Lower leg skin (tissue), 4 donors: ENCODE results near the gene SLC37A1. TPM values are rescaled to one million over a fixed set of nuclear protein-coding genes. Genes with fewer than 3 reads are reported as not detected.

Source experiments
- DNase-seq, 2 donors: peaks; one replicate each; pipeline ENCODE4 v3.0.0-alpha.2; 2019; ENCODE audit warnings: low spot score in 2 of 2
- H3K4me3 ChIP-seq: fragments of 200-600 bp; sonication (generic); 2 replicates; pipeline ENCODE4 v1.5.1; 2017; ENCODE audit warnings: mild to moderate bottlenecking, low read depth; ENCODE audit not compliant: poor library complexity, severe bottlenecking
- CTCF ChIP-seq, 3 donors: fragments of 450-650 bp; IDR thresholded peaks; one replicate each; pipeline ENCODE4 v1.5.1; 2016; ENCODE audit warnings: antibody characterized with exemption in 3 of 3, mild to moderate bottlenecking in 3 of 3, moderate library complexity in 2 of 3
- POLR2A ChIP-seq, 2 donors: fragments of 450-650 bp; IDR thresholded peaks; one replicate each; pipeline ENCODE4 v1.6.1; 2016 to 2017; ENCODE audit warnings: antibody characterized with exemption in 2 of 2, mild to moderate bottlenecking in 1 of 2, moderate library complexity in 1 of 2
- WGBS, 2 donors: methylation state at CpG; one replicate each; pipeline ENCODE4 v1.1.5; 2018; 5-methylcytosine and 5-hydroxymethylcytosine counted together
- intact Hi-C: fragments of 100-400 bp; cut with DNase I; formaldehyde crosslinking; loops from one replicate; pipeline ENCODE4 v1.15.0; 2023; ENCODE audit warnings: low total_unique reads
- total RNA-seq, 4 donors: library from RNA; depleted of rRNA; stranded (reverse); fragments of >200 nt; gene quantifications; one replicate each; pipeline ENCODE4 v1.1.0, GENCODE V29; 2016

SLC37A1 gene
- total RNA-seq, 4 donors from 2014 or later: 7.4 to 19.2 (median 16.9) TPM

GRCh38 chr21:42558368-42558767 is 44.7 kb downstream of the SLC37A1 start:
- intact Hi-C loops: no loop called here
- DNase-seq: no peak
- H3K4me3 ChIP-seq: no peak overlapping the region
- TF ChIP-seq CTCF (IDR thresholded peaks at IDR 0.05): no peak
- TF ChIP-seq POLR2A (IDR thresholded peaks at IDR 0.05): no peak
- WGBS, 2 donors: 95% methylated on average over 6 of the region's 6 CpGs

GRCh38 chr21:42558846-42559245 is 45.2 kb downstream of the SLC37A1 start:
- no peak overlapping the region for H3K4me3 ChIP-seq
- peak in 1 of 2 donors; percentile 74 for DNase-seq
- 89 to 91% methylated on average over 15 of the region's 15 CpGs for WGBS, 2 donors
- no peak for TF ChIP-seq CTCF (IDR thresholded peaks at IDR 0.05)
- no peak for TF ChIP-seq POLR2A (IDR thresholded peaks at IDR 0.05)
- intact Hi-C loops: no loop called here

- intact Hi-C loops: no loop called here
- 90 to 98% methylated on average over 13 of the region's 13 CpGs for WGBS, 2 donors
- peak in 1 of 2 donors; percentile 49 for DNase-seq
Observed at GRCh38 chr21:42559326-42559725, 45.7 kb downstream of the SLC37A1 start.

GRCh38 chr21:42560517-42561179 is 47.0 kb downstream of the SLC37A1 start:
- H3K4me3 ChIP-seq: no peak overlapping the region
- TF ChIP-seq CTCF (IDR thresholded peaks at IDR 0.05) (no peak), POLR2A (IDR thresholded peaks at IDR 0.05) (no peak)
- intact Hi-C loops: no loop called here
- DNase-seq: peak in 1 of 2 donors; percentile 62
- WGBS, 2 donors: 93 to 96% methylated on average over 8 of the region's 8 CpGs

More at GRCh38 chr21:42559326-42559725, 45.7 kb downstream of the SLC37A1 start:
- TF ChIP-seq POLR2A (IDR thresholded peaks at IDR 0.05) (no peak), CTCF (IDR thresholded peaks at IDR 0.05) (no peak)
- no peak overlapping the region for H3K4me3 ChIP-seq

GRCh38 chr21:42561762-42562650 is 48.4 kb downstream of the SLC37A1 start:
- intact Hi-C loops: no loop called here
- WGBS, 2 donors: 76 to 77% methylated on average over 23 of the region's 23 CpGs
- H3K4me3 ChIP-seq: no peak overlapping the region
- TF ChIP-seq CTCF (IDR thresholded peaks at IDR 0.05): no peak
- TF ChIP-seq POLR2A (IDR thresholded peaks at IDR 0.05): no peak
- peak in 1 of 2 donors; percentile 72 for DNase-seq
